DMS53 (cell line): ENCODE measurements around the gene OR1L8.

Experiments
- DNase-seq: peaks from one replicate; lab custom pipeline; 2025; lab: John Stamatoyannopoulos, UW

Gene OR1L8

DNA sequence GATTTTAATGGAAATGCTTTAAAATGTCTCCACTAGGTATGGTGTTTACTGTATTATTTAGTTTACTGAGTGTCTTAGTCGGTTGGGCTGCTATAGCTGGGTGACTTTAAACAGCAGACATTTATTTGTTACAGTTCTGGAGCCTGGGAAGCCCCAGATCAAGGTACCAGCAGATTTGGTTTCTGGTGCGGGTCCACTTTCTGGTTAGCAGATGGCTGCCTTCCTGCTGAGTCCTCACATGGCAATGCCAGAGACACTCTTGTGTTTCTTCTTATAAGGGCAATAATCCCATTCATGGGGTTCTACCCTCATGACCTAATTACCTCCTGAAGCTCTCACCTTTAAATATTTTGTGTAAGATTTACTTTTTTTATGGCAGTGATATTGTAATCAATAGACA is 65.0 kb downstream of the OR1L8 start:
- DNase-seq: no peak
